H1 (cell line): ENCODE measurements around the gene PHF23. TPM values are rescaled to one million over a fixed set of nuclear protein-coding genes. Genes with fewer than 3 reads are reported as not detected.

Experiments used
- CTCF ChIA-PET: fragments of 300-600 bp; sonication (Branson Sonifier 250); formaldehyde crosslinking; loops from one replicate; lab custom pipeline; 2021; ENCODE audit not compliant: partially characterized antibody; lab: Charles Lee
- POLR2A ChIA-PET: fragments of 300-600 bp; sonication (Branson Sonifier 250); formaldehyde crosslinking; loops from one replicate; lab custom pipeline; 2021; ENCODE audit warnings: inconsistent platforms; ENCODE audit not compliant: partially characterized antibody; lab: Charles Lee
- DNase-seq, 2 experiments: peaks; one replicate each; pipeline versions ENCODE4 v3.0.0 to v3.0.0-alpha.2; 2010 to 2022; ENCODE audit warnings: low spot score in 2 of 2, low read depth in 1 of 2, mixed read lengths in 1 of 2
- FAIRE-seq: peaks from 2 replicates; lab custom pipeline; 2011; peaks lifted over from hg19 to GRCh38; lab: Jason Lieb, UNC
- H2AFZ ChIP-seq: 2 replicates; pipeline ENCODE4 v1.8.1; 2012; ENCODE audit warnings: low read length, inconsistent platforms
- H2AK5ac ChIP-seq: 2 replicates; pipeline ENCODE4 v1.6.1; 2013; ENCODE audit warnings: low read depth, low read length
- H2BK120ac ChIP-seq: replicated peaks from 2 replicates; pipeline ENCODE3; 2013; ENCODE audit warnings: low read depth, low read length, inconsistent platforms
- H2BK12ac ChIP-seq: 2 replicates; pipeline ENCODE4 v1.6.1; 2013; ENCODE audit warnings: low read depth, low read length
- H2BK15ac ChIP-seq: 2 replicates; pipeline ENCODE4 v1.6.1; 2013; ENCODE audit warnings: low read length
- H2BK20ac ChIP-seq: 2 replicates; pipeline ENCODE4 v1.6.1; 2013; ENCODE audit warnings: low read length
- H2BK5ac ChIP-seq: 2 replicates; pipeline ENCODE4 v1.6.1; 2013; ENCODE audit warnings: low read depth, low read length
- H3K14ac ChIP-seq: 2 replicates; pipeline ENCODE4 v1.6.1; 2013; ENCODE audit warnings: inconsistent platforms; ENCODE audit not compliant: insufficient read length
- H3K18ac ChIP-seq: 2 replicates; pipeline ENCODE4 v1.6.1; 2013; ENCODE audit warnings: low read length; ENCODE audit errors: extremely low read depth
- H3K23ac ChIP-seq: 2 replicates; pipeline ENCODE4 v1.6.1; 2013; ENCODE audit warnings: inconsistent platforms; ENCODE audit not compliant: insufficient read length
- H3K23me2 ChIP-seq: 2 replicates; pipeline ENCODE4 v1.6.1; 2013; ENCODE audit warnings: low read depth, low read length
- H3K27ac ChIP-seq: 2 replicates; pipeline ENCODE4 v1.6.1; 2011; ENCODE audit warnings: low read depth, low read length, inconsistent platforms
- H3K27me3 ChIP-seq, 4 experiments: replicated peaks in 1 of 4; 1 replicate in 1 of 4; 2 replicates in 3 of 4; pipeline versions ENCODE4 v1.6.1 to v1.8.1; 2011 to 2013; ENCODE audit warnings: low read length in 3 of 4, mild to moderate bottlenecking in 3 of 4, inconsistent platforms in 2 of 4, mixed read lengths in 2 of 4, moderate library complexity in 1 of 4; ENCODE audit not compliant: control insufficient read depth in 3 of 4, insufficient read depth in 3 of 4; ENCODE audit errors: extremely low read depth in 1 of 4
- H3K36me3 ChIP-seq, 4 experiments: 2 replicates each; pipeline versions ENCODE4 v1.6.1 to v1.8.1; 2011 to 2013; ENCODE audit warnings: mild to moderate bottlenecking in 4 of 4, low read length in 3 of 4, moderate library complexity in 2 of 4, control low read depth in 1 of 4, inconsistent platforms in 1 of 4; ENCODE audit not compliant: insufficient read depth in 4 of 4, control insufficient read depth in 2 of 4
- H3K4ac ChIP-seq: replicated peaks from 2 replicates; pipeline ENCODE3; 2013; ENCODE audit warnings: low read length, low read depth, mixed read lengths, inconsistent platforms; ENCODE audit not compliant: insufficient read length
- H3K4me1 ChIP-seq, 4 experiments: replicated peaks in 1 of 4; 1 replicate in 1 of 4; 2 replicates in 3 of 4; pipeline versions ENCODE4 v1.6.1 to v1.8.1; 2011 to 2013; ENCODE audit warnings: low read length in 3 of 4, inconsistent platforms in 2 of 4, mixed read lengths in 1 of 4; ENCODE audit not compliant: insufficient read depth in 4 of 4, control insufficient read depth in 3 of 4
- H3K4me2 ChIP-seq, 2 experiments: 2 replicates each; pipeline versions ENCODE4 v1.6.1 to v1.8.1; 2011 to 2013; ENCODE audit warnings: low read depth in 2 of 2, low read length in 2 of 2, control low read depth in 1 of 2, inconsistent platforms in 1 of 2, mild to moderate bottlenecking in 1 of 2; ENCODE audit not compliant: insufficient read depth in 1 of 2
- H3K4me3 ChIP-seq, 4 experiments: fragments of 200-600, 300-600 bp in 1 of 4; sonication (generic), shearing (Covaris generic), sonication (Bioruptor Twin) in 1 of 4; 2 replicates each; pipeline versions ENCODE4 v1.5.1 to v1.8.1; 2011 to 2016; ENCODE audit warnings: low read length in 4 of 4, low read depth in 3 of 4, control low read depth in 2 of 4, inconsistent platforms in 2 of 4, mild to moderate bottlenecking in 2 of 4, mixed read lengths in 1 of 4, moderate library complexity in 1 of 4; ENCODE audit not compliant: insufficient read depth in 2 of 4; ENCODE audit errors: extremely low read depth in 1 of 4
- H3K56ac ChIP-seq: replicated peaks from 2 replicates; pipeline ENCODE3; 2013; ENCODE audit warnings: low read depth, mild to moderate bottlenecking, mixed read lengths, low read length, inconsistent platforms; ENCODE audit not compliant: insufficient read length
- H3K79me1 ChIP-seq: 2 replicates; pipeline ENCODE4 v1.6.1; 2013; ENCODE audit warnings: low read depth, low read length, control low read depth
- H3K79me2 ChIP-seq, 2 experiments: 2 replicates each; pipeline versions ENCODE4 v1.6.1 to v1.8.1; 2012 to 2013; ENCODE audit warnings: low read length in 2 of 2, mild to moderate bottlenecking in 2 of 2, inconsistent platforms in 1 of 2; ENCODE audit not compliant: insufficient read depth in 2 of 2, control insufficient read depth in 1 of 2
- H3K9ac ChIP-seq, 4 experiments: replicated peaks in 1 of 4; 1 replicate in 1 of 4; 2 replicates in 3 of 4; pipeline versions ENCODE4 v1.6.1 to v1.8.1; 2011 to 2013; ENCODE audit warnings: low read depth in 3 of 4, low read length in 3 of 4, control low read depth in 2 of 4, mild to moderate bottlenecking in 2 of 4, moderate library complexity in 2 of 4, inconsistent platforms in 1 of 4; ENCODE audit errors: extremely low read depth in 1 of 4
- H3K9me3 ChIP-seq, 2 experiments: 2 replicates each; pipeline versions ENCODE4 v1.6.1 to v1.8.1; 2012 to 2013; ENCODE audit warnings: mild to moderate bottlenecking in 2 of 2, moderate library complexity in 2 of 2, control low read depth in 1 of 2, inconsistent platforms in 1 of 2, low read depth in 1 of 2, low read length in 1 of 2, mixed read lengths in 1 of 2; ENCODE audit not compliant: insufficient read depth in 2 of 2
- H4K20me1 ChIP-seq, 2 experiments: replicated peaks in 1 of 2; 2 replicates each; pipeline versions ENCODE3 to v1.8.1; 2011 to 2013; ENCODE audit warnings: inconsistent platforms in 2 of 2, low read length in 2 of 2, mild to moderate bottlenecking in 1 of 2; ENCODE audit not compliant: insufficient read depth in 2 of 2, control insufficient read depth in 1 of 2
- H4K5ac ChIP-seq: 2 replicates; pipeline ENCODE4 v1.6.1; 2013; ENCODE audit warnings: low read length, low read depth, mixed read lengths, inconsistent platforms; ENCODE audit not compliant: insufficient read length
- H4K8ac ChIP-seq: 2 replicates; pipeline ENCODE4 v1.8.0; 2013; ENCODE audit warnings: mild to moderate bottlenecking, moderate library complexity, low read length, inconsistent platforms; ENCODE audit not compliant: insufficient read depth; ENCODE audit errors: extremely low read depth
- H4K91ac ChIP-seq: replicated peaks from 2 replicates; pipeline ENCODE3; 2013; ENCODE audit warnings: low read length, mixed read lengths, inconsistent platforms; ENCODE audit not compliant: insufficient read length
- CHD2 ChIP-seq: IDR thresholded peaks from 2 replicates; pipeline ENCODE4 v1.6.1; 2012; ENCODE audit warnings: low read length, improper control_type of control experiment
- WGBS, 2 experiments: shearing (Covaris generic) in 1 of 2; methylation state at CpG; one replicate each; pipeline versions ENCODE4 v1.1.6 to v1.1.7; 2013 to 2015; ENCODE audit warnings: low lambda C conversion rate in 2 of 2, mixed read lengths in 2 of 2, inconsistent platforms in 1 of 2, low coverage in 1 of 2, missing lambda C conversion rate in 1 of 2; ENCODE audit not compliant: insufficient replicate concordance in 2 of 2, insufficient coverage in 1 of 2, insufficient read length in 1 of 2; ENCODE audit errors: extremely low coverage in 1 of 2, missing lambda C conversion rate in 1 of 2; 5-methylcytosine and 5-hydroxymethylcytosine counted together
- polyA plus RNA-seq, 7 experiments: library from polyadenylated mRNA; depleted of rRNA in 3 of 7; stranded (reverse) in 5 of 7; unstranded in 2 of 7; fragments of >200 nt in 5 of 7; fragments of 200-250 nt in 2 of 7; gene quantifications; 1 replicate in 5 of 7; 2 replicates in 1 of 7; 4 replicates in 1 of 7; pipeline versions ENCODE4 v1.2.1 to v1.2.3, GENCODE V29; 2011 to 2013; ENCODE audit warnings: missing spikeins in 2 of 7, mixed read lengths in 2 of 7
- total RNA-seq: library from RNA; stranded (reverse); fragmentation: NEBNext Ultra II Directional; extraction: Animal tissue kit (Norgen Biotek cat#: 25700); gene quantifications from 2 replicates; pipeline ENCODE4 v1.2.1, GENCODE V29; 2021

PHF23 gene
- total and polyA plus RNA-seq, 2 of the 8 experiments (the other 6 are each of a cell fraction or from before 2014, with no cell fraction given): 47.5 to 62.8 TPM

DNA sequence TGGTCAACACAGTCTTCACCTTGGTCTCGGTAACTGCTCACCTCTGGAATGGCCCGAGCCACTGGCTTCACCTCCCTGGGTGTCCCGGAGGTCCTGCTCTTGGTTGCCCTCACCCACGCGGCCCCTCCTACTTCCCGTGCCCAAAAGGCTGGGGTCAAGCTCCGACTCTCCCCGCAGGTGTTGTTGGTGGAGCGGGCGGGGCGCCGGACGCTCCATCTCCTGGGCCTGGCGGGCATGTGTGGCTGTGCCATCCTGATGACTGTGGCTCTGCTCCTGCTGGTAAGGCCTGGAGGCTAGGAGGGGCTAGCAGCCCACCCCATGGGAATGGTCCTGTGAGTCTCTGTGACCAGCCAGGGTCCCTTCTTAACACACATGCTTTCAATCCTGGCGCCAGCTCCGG lies 45.7 kb upstream of the PHF23 start:
- H3K23me2 ChIP-seq: peaks cover 11% of the 10 kb centered on the region

More for the DNA sequence above, 45.7 kb upstream of the PHF23 start:
- TF ChIP-seq CHD2: no peak
- no peak for DNase-seq
- peaks cover 0 to 13% (median 7%) of the 10 kb centered on the region in 4 experiments; a peak in 6 of 7 replicates for H3K27me3 ChIP-seq
- no peak overlapping the region for H2BK120ac ChIP-seq
- 92% methylated on average over 14 of the region's 16 CpGs; no CpG with 5 or more reads in 1 of the 2 experiments for WGBS, 2 experiments
- no peak overlapping the region for H3K23ac ChIP-seq
- H4K91ac ChIP-seq: no peak overlapping the region
- no peaks in the 10 kb centered on the region for H3K9me3 ChIP-seq
- no peak overlapping the region for H2BK15ac ChIP-seq
- no peak overlapping the region for H2BK12ac ChIP-seq
- no peak overlapping the region for H3K27ac ChIP-seq
- H3K4me3 ChIP-seq: no peak overlapping the region
- no peaks in the 10 kb centered on the region for H3K79me1 ChIP-seq
- H2BK5ac ChIP-seq: no peak overlapping the region
- no peak overlapping the region for H4K5ac ChIP-seq
- no peak overlapping the region for H3K9ac ChIP-seq
- CTCF ChIA-PET: interaction anchor here (0.7 to 3.7 kb wide), 5 partner anchors 11 to 107 kb away, joined by 3 to 17 read pairs (median 3); partner anchors contain the start of gene ACAP1
- H2BK20ac ChIP-seq: no peak overlapping the region
- no peak overlapping the region; the same call in 1 of the 2 replicates for H4K8ac ChIP-seq
- H3K36me3 ChIP-seq: peaks cover 0 to 6% (median 3%) of the 10 kb centered on the region in 4 experiments; a peak in 3 of 8 replicates
- H2AK5ac ChIP-seq: no peak overlapping the region
- H3K14ac ChIP-seq: no peak overlapping the region
- peaks cover 0 to 15% (median 12%) of the 10 kb centered on the region in 4 experiments; a peak in 6 of 7 replicates for H3K4me1 ChIP-seq
- H3K4me2 ChIP-seq: no peak overlapping the region
- no peaks in the 10 kb centered on the region for H3K79me2 ChIP-seq
- POLR2A ChIA-PET: interaction anchor here (0.8 to 4.0 kb wide), 13 partner anchors 8 to 132 kb away, joined by 3 to 22 read pairs (median 7); partner anchors contain the start of genes ACAP1, DVL2 and GPS2
- peaks cover 0 to 7% of the 10 kb centered on the region in 2 experiments for H4K20me1 ChIP-seq
- H3K4ac ChIP-seq: no peak overlapping the region
- no peak overlapping the region for H3K56ac ChIP-seq
- FAIRE-seq: no peak
- no peak overlapping the region for H3K18ac ChIP-seq
- no peak overlapping the region for H2AFZ ChIP-seq
